HepG2 (cell line): ENCODE measurements around the gene FAM200B. TPM values are rescaled to one million over a fixed set of nuclear protein-coding genes. Genes with fewer than 3 reads are reported as not detected.

ENCODE experiments used
- ATAC-seq: fragments of 200-7000 bp; cut with Tn5 transposase; 3 replicates; pipeline ENCODE4 v1.9.1; 2020; ENCODE audit warnings: mild to moderate bottlenecking, moderate library complexity
- BruUV-seq: library from RNA; stranded (reverse); fragments of 400-500 nt; replicated peaks from 2 replicates; lab custom pipeline; 2021; lab: Mats Ljungman, UMichigan
- CTCF ChIA-PET: fragments of 300-600 bp; formaldehyde crosslinking; extraction: SDS; loops from one replicate; lab custom pipeline; 2021; ENCODE audit warnings: low total read pairs, inconsistent platforms, low intra/inter-chr PET ratio; lab: Yijun Ruan, JAX
- POLR2A ChIA-PET: fragments of 350-600 bp; sonication (Branson Sonifier 250); formaldehyde crosslinking; loops from one replicate; lab custom pipeline; 2020; ENCODE audit warnings: antibody characterized with exemption, inconsistent platforms; lab: Yijun Ruan, JAX
- DNase-seq: peaks from one replicate; pipeline ENCODE4 v3.0.0-alpha.2; 2015; ENCODE audit warnings: low spot score
- FAIRE-seq: peaks from 3 replicates; lab custom pipeline; 2011; peaks lifted over from hg19 to GRCh38; lab: Jason Lieb, UNC
- H2AFZ ChIP-seq: one replicate; pipeline ENCODE4 v1.6.1; 2011; ENCODE audit warnings: low read length, inconsistent platforms
- H3K27ac ChIP-seq: fragments of 300-600 bp; 3 replicates; pipeline ENCODE4 v1.8.0; 2011; ENCODE audit warnings: mixed run types, mild to moderate bottlenecking, mixed read lengths, low read length, inconsistent platforms; ENCODE audit not compliant: insufficient read depth; ENCODE audit errors: extremely low read length
- H3K27me3 ChIP-seq, 2 experiments: fragments of 200-600 bp in 1 of 2; 2 replicates in 1 of 2; 3 replicates in 1 of 2; pipeline versions ENCODE4 v1.6.0 to v1.8.0; 2011; ENCODE audit warnings: low read length in 2 of 2, mild to moderate bottlenecking in 2 of 2, moderate library complexity in 2 of 2, inconsistent platforms in 1 of 2; ENCODE audit not compliant: insufficient read depth in 2 of 2, control insufficient read depth in 1 of 2
- H3K36me3 ChIP-seq, 2 experiments: fragments of 200-600 bp in 1 of 2; replicated peaks in 1 of 2; 2 replicates in 1 of 2; 3 replicates in 1 of 2; pipeline versions ENCODE4 v1.5.1 to v1.8.0; 2011; ENCODE audit warnings: low read length in 2 of 2, inconsistent platforms in 1 of 2; ENCODE audit not compliant: insufficient read depth in 2 of 2, control insufficient read depth in 1 of 2
- H3K4me1 ChIP-seq: 2 replicates; pipeline ENCODE4 v1.5.1; 2012; ENCODE audit warnings: low read length, inconsistent platforms; ENCODE audit not compliant: insufficient read depth
- H3K4me2 ChIP-seq: 2 replicates; pipeline ENCODE4 v1.6.0; 2011; ENCODE audit warnings: low read depth, low read length, inconsistent platforms
- H3K4me3 ChIP-seq, 3 experiments: fragments of 200-600 bp in 1 of 3; sonication (generic), shearing (Covaris generic) in 1 of 3; replicated peaks in 1 of 3; 2 replicates each; pipeline ENCODE4 v1.5.1; 2011 to 2016; ENCODE audit warnings: low read length in 3 of 3, inconsistent platforms in 2 of 3, low read depth in 2 of 3, mild to moderate bottlenecking in 2 of 3, control low read depth in 1 of 3, mixed read lengths in 1 of 3; ENCODE audit not compliant: insufficient read depth in 1 of 3
- H3K79me2 ChIP-seq: one replicate; pipeline ENCODE4 v1.6.1; 2011; ENCODE audit warnings: low read length, inconsistent platforms; ENCODE audit not compliant: insufficient read depth
- H3K9ac ChIP-seq: 2 replicates; pipeline ENCODE4 v1.6.0; 2011; ENCODE audit warnings: mild to moderate bottlenecking, low read depth, low read length, inconsistent platforms; ENCODE audit not compliant: insufficient read depth
- H3K9me3 ChIP-seq: 2 replicates; pipeline ENCODE4 v1.5.1; 2012; ENCODE audit warnings: mild to moderate bottlenecking, low read length
- H4K20me1 ChIP-seq: 2 replicates; pipeline ENCODE4 v1.6.0; 2011; ENCODE audit warnings: inconsistent platforms, mild to moderate bottlenecking, low read length, moderate library complexity; ENCODE audit not compliant: insufficient read depth
- CEBPG ChIP-seq: IDR thresholded peaks from 2 replicates; pipeline ENCODE4 v1.6.1; 2016
- DR1 ChIP-seq: sonication (generic); formaldehyde crosslinking; IDR thresholded peaks from 2 replicates; pipeline ENCODE4 v1.8.0; 2021; ENCODE audit warnings: mild to moderate bottlenecking, missing genetic modification reagents, inconsistent platforms
- ETV5 ChIP-seq: IDR thresholded peaks from 2 replicates; pipeline ENCODE4 v1.6.1; 2018; ENCODE audit warnings: missing biosample characterization, missing genetic modification reagents, inconsistent platforms, borderline replicate concordance
- HINFP ChIP-seq: sonication (generic); formaldehyde crosslinking; IDR thresholded peaks from 2 replicates; pipeline ENCODE4 v1.4.0; 2020; ENCODE audit warnings: low read depth, mild to moderate bottlenecking, missing genetic modification reagents
- SIX4 ChIP-seq: sonication (generic); formaldehyde crosslinking; IDR thresholded peaks from 2 replicates; pipeline ENCODE4 v1.4.0; 2020; ENCODE audit warnings: missing genetic modification reagents
- ZNF18 ChIP-seq: sonication (generic); formaldehyde crosslinking; IDR thresholded peaks from 2 replicates; pipeline ENCODE4 v1.8.0; 2022; ENCODE audit warnings: mild to moderate bottlenecking, missing genetic modification reagents; ENCODE audit not compliant: insufficient replicate concordance
- ZNF263 ChIP-seq: sonication (generic); formaldehyde crosslinking; IDR thresholded peaks from 2 replicates; pipeline ENCODE4 v1.4.0; 2020; ENCODE audit warnings: missing genetic modification reagents
- ZNF318 ChIP-seq: sonication (generic); formaldehyde crosslinking; IDR thresholded peaks from 2 replicates; pipeline ENCODE4 v1.4.0; 2020; ENCODE audit warnings: mild to moderate bottlenecking, missing genetic modification reagents
- ZNF589 ChIP-seq: sonication (generic); formaldehyde crosslinking; conservative IDR thresholded peaks from 2 replicates; pipeline ENCODE4 v1.8.0; 2022; ENCODE audit warnings: mild to moderate bottlenecking, moderate library complexity, missing genetic modification reagents
- WGBS: methylation state at CpG from one replicate; pipeline ENCODE4 v1.1.6; 2017; ENCODE audit warnings: low lambda C conversion rate; 5-methylcytosine and 5-hydroxymethylcytosine counted together
- in situ Hi-C: cut with HindIII; loops from 2 replicates; pipeline ENCODE4 v1.10.0; 2017; ENCODE audit warnings: low pct_unique_long_range_greater_than_20kb; ENCODE audit not compliant: extremely low pct_ligation_motif_present
- intact Hi-C: fragments of 100-400 bp; cut with micrococcal nuclease; formaldehyde crosslinking; loops from one replicate; pipeline ENCODE4 v1.10.0; 2022; ENCODE audit not compliant: unreplicated experiment
- polyA plus RNA-seq, 8 experiments: library from polyadenylated mRNA; depleted of rRNA in 3 of 8; stranded (reverse) in 7 of 8; unstranded in 1 of 8; fragments of >200 nt; fragmentation: Illumina TruSeq in 4 of 8; extraction: Trizol in 4 of 8; gene quantifications; 2 replicates each; pipeline versions ENCODE4 v1.2.1 to v1.2.3, GENCODE V29; 2011 to 2016; ENCODE audit warnings: low read depth in 4 of 8, missing spikeins in 1 of 8, mixed read lengths in 1 of 8; ENCODE audit not compliant: insufficient read depth in 1 of 8
- total RNA-seq, 5 experiments: library from RNA; depleted of rRNA; stranded (reverse); fragments of >200 nt; fragmentation: Illumina TruSeq; extraction: Trizol; gene quantifications; 2 replicates each; pipeline ENCODE4 v1.2.3, GENCODE V29; 2016; ENCODE audit warnings: low read depth in 1 of 5

FAM200B gene
- total and polyA plus RNA-seq, 2 of the 13 experiments (the other 11 are each of a cell fraction or from before 2014, with no cell fraction given), result 25.6 to 41.8 TPM

- H2AFZ ChIP-seq, result peak overlapping the region; percentile 38
- peak overlapping the region; percentile 94 for H3K27ac ChIP-seq
- intact Hi-C loops, result loop anchor here (5.0 to 10.0 kb wide), 3 partner anchors 50 to 678 kb away; partner anchors contain the start of genes CPEB2 and TAPT1
- WGBS, result 29% methylated on average over 6 of the region's 6 CpGs
- peaks cover 62% of the 10 kb centered on the region for H3K79me2 ChIP-seq
- TF ChIP-seq ZNF589, result no peak
- TF ChIP-seq ZNF18, result peak; percentile 49
- no peak for TF ChIP-seq ZNF318
- no peak for TF ChIP-seq ETV5 (CRISPR knock-in tag)
- no peak for TF ChIP-seq ZNF263 (CRISPR knock-in tag)
- no peak for TF ChIP-seq SIX4 (CRISPR knock-in tag)
- TF ChIP-seq HINFP, result no peak
- TF ChIP-seq CEBPG (CRISPR knock-in tag), result peak; percentile 31; the same call in 1 of the 2 replicates
- TF ChIP-seq DR1, result no peak
- TF ChIP-seq, all 625 proteins: peak for 2
- Histone ChIP-seq H3K36me3 (peaks cover 2 to 18% of the 10 kb centered on the region in 2 experiments; a peak in 3 of 5 replicates), H3K9me3 (no peaks in the 10 kb centered on the region), H4K20me1 (no peaks in the 10 kb centered on the region), H3K4me3 (peak overlapping the region; percentile 76 to 90 (median 83)), H3K9ac (peak overlapping the region; percentile 93), H3K4me2 (peak overlapping the region; percentile 84), H3K4me1 (peaks cover 55% of the 10 kb centered on the region), H3K27me3 (no peaks in the 10 kb centered on the region; a peak in 1 of 5 replicates)
- in situ Hi-C loops, result no loop called here
- no TSS peak for BruUV-seq
- FAIRE-seq (peak; percentile 18), DNase-seq (no peak), ATAC-seq (no peak)
- ChIA-PET CTCF (no interaction called here), POLR2A (interaction anchor here (0.9 to 3.5 kb wide), 15 partner anchors 9 to 545 kb away, joined by 3 to 36 read pairs (median 5); partner anchors contain the start of gene FBXL5)
These were observed 865 bp downstream of the FAM200B start for GRCh38 chr4:15682242-15683142.
